Cortex of kidney (tissue), 1 donor: ENCODE measurements around the gene MRPL34.

ENCODE experiments used
- DNase-seq: peaks from one replicate; lab custom pipeline; 2025; lab: John Stamatoyannopoulos, UW

MRPL34 gene

GRCh38 chr19:17309965-17310461, 4.3 kb downstream of the MRPL34 start:
- no peak for DNase-seq

DNA sequence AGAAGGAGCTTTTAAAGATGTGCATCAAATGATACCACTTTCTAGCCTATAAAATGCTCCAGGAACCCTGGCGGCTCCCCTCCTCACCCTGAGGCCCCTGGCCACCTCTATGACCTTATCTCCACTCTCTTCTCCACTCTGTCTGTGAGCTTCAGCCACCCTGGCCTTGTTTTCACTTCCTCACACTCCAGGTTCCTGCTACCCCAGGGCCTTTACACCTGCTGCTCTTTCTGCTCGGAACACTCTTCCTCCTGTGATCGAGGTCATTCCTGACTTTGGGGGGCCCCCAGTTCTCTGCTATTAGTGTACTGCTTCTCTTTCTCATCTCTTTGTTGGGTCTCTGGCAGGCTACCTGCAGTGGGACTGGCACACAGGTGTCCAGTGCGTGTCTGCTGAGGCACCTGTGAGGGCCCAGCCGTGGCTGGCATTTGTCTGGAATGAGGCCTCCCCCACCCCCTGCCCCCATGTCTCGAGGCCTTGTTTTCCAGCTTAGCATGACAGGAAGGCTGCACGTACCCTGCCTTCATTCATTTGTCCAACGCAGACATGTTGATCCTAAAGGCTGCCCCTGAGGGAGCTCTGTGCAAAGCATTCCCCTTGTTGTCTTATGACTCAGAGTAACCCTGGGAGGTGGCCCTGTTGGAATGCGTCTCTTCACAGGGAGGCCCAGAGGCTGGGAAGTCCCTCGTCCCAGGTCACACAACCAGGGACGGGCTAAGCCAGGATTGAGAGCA, 6.0 kb downstream of the MRPL34 start:
- DNase-seq, result no peak

GRCh38 chr19:17312189-17313113, 6.8 kb downstream of the MRPL34 start:
- DNase-seq, result no peak

- DNase-seq, result no peak
Observed at GRCh38 chr19:17314007-17314593, 8.4 kb downstream of the MRPL34 start.

DNA sequence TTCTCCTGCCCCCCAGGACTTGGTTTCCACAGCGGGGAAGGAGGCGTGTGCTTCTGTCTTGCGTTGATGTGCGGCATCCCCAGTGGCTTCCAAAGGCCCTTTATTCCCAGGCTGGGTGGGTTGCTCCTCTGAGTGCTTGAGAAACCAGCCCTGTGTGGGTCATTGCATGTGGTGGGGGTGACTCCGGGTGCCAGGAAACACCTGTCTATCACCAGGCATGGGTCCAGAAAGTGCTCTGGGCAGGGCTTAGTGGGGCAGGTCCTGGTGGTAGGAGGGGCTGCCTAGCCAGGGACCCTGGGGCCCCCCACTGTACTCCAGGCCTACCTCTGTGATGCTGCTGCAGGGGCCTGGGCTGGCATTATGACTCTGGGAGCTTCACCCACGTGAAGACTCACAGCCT, 13.3 kb downstream of the MRPL34 start:
- DNase-seq, result no peak

- DNase-seq, result no peak
Observed at GRCh38 chr19:17319473-17320238, 14.0 kb downstream of the MRPL34 start.

DNA sequence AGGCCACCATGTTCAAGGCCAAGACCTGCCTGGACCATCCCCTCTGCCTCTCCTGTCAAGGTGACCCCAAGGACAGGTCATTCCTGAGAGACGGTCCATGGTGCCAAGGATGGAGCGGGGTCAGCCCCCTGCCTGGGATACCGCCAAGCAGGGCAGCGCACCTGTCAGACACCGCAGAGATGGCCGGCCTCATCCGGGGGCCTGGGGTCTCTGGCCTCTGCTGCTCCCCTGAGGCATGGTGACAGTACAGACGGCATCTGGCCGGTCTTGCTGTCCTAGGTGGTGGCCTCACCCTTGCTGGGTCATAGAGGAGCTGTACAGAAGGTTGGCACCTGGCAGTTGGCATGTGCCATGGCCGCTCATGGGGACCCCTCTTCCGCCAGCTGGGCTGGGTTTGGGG, 14.8 kb downstream of the MRPL34 start:
- DNase-seq, result no peak

GRCh38 chr19:17321655-17322489, 16.2 kb downstream of the MRPL34 start:
- no peak for DNase-seq

- no peak for DNase-seq
Observed at GRCh38 chr19:17322854-17323253, 17.2 kb downstream of the MRPL34 start.

DNA sequence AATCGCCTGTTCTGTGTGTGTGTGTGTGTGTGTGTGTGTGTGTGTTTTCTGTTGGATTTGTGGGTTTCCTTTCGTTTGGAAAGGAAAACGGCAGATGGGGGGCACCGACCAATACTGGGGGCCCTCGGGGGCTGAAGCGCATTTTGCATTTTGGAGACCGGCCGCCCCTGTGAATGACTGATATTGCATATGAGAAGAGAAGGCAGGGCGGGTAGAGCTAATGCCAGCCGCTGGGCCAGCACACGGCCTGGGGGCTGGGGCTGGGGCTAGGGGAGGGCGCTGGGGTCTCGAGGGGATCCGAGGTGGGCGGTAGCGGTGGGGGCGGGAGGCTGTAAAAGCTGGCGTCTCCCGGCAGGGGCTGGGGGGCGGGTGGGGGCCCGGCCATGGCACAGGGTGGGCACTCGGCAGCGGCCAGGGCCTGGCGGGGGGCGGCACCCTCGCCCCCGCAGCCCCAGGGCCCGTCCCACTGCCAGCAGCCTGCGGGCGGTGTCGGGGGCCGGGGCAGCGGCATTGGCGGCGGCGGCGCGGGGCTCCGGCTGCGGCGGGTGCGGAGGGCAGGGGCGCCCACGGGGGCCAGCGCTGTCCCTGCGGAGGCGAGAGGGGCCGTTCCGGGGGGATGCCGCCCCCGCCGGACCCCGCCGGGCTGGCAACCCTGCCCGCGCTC, 17.8 kb downstream of the MRPL34 start:
- no peak for DNase-seq

DNA sequence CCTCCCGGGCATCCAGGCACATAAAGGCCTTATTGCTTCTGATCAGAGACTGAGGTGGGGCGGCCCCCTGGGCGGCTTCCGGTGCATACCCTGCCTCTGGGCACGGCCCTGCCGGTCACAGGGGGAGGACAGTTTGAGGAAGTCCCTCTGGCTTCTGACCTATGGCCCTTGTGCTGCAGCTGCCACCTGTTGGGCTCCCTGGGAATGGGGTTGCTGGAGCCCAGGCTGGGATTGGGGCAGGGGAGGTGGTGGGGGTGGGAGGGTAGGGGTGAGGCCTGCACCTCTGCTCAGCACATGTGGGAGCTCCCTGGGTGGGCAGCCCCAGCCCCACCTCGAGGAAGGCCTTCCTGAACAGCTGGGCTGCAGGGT, 18.3 kb downstream of the MRPL34 start:
- DNase-seq, result no peak

DNA sequence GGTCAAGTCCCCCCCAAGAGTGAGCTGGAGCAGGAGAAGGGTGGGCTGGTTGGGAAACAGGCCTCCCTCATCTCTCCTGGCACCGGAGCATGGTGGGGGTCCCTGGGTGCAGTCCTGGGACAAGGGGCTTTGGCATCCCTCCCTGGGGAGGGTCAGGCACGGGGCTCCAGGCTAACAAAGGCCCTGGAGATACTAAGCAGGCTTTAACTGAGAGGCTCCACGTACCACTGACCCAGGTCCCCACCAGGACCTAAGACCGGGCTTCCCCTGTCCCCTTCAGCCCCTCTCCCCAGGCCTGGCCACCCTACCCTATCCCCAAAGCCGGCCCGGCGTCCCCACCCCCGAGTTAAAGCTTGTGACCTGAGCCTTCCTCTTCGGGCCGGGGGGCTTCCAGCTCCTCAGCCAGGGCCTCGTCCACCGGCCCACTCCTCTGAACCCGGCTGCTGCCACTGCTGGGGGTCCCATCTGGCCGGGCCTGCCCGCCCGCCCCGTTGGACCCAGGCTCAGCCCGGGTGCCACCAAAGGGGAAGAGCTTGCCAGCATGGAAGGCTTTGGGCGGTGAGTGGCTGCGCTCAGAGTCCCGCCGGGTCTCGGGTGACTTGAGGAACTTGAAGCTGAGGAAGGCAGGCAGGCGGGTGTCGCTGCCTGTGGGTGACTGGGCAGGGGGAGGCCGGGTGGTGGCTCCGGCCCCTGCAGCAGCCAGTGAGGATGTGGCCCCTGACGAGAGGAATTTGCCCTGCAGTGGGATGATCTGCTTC, 18.9 kb downstream of the MRPL34 start:
- no peak for DNase-seq

GRCh38 chr19:17325133-17325532, 19.5 kb downstream of the MRPL34 start:
- no peak for DNase-seq

DNA sequence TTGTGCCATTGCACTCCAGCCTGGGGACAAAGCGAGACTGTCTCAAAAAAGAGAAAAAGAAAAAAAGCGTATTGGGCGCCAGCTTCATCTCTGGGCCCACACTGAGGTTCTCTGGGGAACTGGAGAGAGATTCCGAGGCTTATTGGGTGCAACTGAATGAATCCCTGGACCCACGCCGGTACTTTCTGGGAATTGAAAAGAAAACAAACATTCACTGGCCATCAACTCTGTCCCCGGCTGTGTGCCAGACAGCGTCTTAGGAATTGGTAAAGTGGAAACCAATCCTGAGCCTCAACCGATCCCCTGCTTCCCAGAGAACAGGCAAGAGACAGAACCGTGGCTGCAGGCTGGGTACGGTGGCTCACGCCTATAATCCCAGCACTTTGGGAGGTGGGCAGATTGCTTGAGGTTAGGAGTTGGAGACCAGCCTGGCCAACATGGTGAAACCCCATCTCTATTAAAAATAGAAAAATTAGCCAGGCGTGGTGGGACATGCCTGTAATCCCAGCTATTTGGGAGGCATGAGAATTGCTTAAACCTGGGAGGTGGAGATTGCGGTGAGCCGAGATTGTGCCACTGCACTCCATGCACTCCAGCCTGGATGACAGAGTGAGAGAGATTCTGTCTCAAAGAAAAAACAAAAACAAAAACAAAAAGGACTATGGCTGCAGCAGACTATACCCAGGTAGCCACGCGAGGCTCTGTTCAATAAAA, 20.4 kb downstream of the MRPL34 start:
- no peak for DNase-seq

GRCh38 chr19:17326595-17326966, 20.9 kb downstream of the MRPL34 start:
- no peak for DNase-seq

DNA sequence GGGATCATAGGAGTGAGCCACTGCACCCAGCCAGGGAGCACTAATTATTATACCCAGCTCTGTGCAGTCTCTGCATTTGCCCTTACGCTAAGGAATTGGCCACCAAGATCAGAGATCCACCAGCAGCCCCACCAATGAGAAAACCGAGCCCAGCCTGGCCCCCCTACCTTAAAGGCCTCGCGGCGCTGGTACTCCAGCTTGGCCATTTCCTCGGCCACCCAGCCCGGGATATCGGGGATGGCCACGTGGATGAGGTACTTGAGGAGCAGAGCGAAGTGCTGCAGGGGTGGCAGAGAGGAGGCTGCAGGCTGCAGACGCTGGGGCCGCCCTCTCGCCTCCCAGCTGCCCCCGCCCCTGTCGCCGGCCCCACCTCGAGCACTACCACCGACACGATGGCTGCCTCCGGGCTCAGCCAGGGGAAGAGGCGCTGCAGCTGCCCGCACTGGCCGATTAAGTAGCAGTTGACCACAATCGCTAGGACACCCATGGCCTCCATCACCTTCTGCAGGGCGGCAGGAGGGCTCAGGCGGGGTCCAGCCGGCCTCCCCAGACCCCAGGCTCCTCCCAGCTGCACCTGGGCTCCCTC, 21.5 kb downstream of the MRPL34 start:
- no peak for DNase-seq

DNA sequence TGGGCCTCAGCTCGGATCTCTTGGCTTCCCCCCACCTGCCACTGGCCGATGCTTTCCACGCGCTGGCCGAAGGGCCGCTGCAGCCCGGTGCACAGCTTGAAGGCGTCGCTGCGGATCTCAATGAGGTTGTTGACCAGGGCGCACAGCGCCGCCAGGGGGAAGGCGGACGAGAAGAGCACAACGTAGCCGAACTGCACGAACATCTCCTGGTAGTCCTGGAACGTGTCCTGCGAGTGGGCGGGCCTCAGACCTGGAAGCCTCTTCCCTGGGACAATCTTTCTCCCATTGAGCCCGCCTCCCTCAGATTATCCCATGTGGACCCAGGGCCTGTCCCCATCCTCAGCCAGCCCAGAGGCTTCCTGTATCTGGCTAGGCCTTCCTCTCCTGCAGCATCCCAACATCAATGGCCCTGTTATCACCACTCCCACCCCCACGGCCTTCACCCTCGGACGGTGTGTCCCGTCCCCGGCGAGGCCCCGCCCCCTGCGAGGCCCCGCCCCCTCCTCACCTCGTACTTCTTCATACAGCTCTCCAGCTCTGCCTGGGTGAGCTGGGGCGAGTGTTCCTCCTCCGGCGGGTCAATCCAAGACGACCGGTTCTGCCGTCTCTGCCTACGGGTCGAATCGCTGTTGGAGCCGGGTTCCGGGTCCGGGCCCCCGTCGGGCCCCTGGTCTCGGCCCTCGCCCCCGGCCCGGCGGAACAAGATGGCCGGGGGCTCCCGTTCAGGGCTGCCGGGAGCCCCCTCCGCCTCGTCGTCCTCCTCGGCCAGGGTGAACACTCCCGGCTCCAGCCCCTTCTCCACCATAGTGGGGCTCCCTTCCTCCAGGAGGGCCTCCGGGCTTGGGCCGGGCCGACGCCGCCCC, 22.2 kb downstream of the MRPL34 start:
- no peak for DNase-seq
